ENCODE results near the gene CCNK. TPM values are rescaled to one million over a fixed set of nuclear protein-coding genes. Genes with fewer than 3 reads are reported as not detected.

CCNK gene
- total RNA-seq, 1 experiment from 2014 or later = 80.1 TPM

DNA sequence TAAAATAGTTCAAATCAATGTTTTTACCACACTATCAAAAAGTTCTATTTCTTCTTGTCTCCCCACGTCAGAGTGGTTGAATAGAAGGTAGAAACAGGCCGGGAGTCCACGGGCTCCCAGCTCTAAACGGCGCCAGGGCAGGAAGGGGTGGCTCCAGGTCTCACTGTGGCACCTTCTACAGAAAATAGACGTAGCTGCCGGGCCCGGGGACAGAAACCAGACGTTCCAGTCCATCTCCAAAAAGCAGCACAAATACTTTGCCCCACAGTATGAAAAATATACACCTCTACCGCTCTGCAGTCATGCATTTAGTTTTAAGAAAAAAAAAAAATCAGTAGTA, 30.9 kb downstream of the CCNK start:
- no peak overlapping the region for H3K14ac ChIP-seq (ENCODE audit: insufficient read depth, low read length)
- no peak overlapping the region for H3K9ac ChIP-seq (ENCODE audit: extremely low read depth, insufficient read length, low read length)
- H2BK5ac ChIP-seq (ENCODE audit: insufficient read length, low read length) = no peak overlapping the region
- H3K27me3 ChIP-seq (ENCODE audit: insufficient read depth, low read length) = no peaks in the 10 kb centered on the region
- H4K91ac ChIP-seq (ENCODE audit: insufficient read length, low read depth, low read length) = no peak overlapping the region
- Mint-ChIP-seq H3K4me1 (peaks cover 4 to 12% of the 10 kb centered on the region in 2 experiments), H3K27ac (peak overlapping the region in 2 of 3 experiments; percentile 21 to 64; a peak in 2 of 7 replicates), H3K9me3 (no peaks in the 10 kb centered on the region), H3K27me3 (ENCODE audit: low read depth) (no peaks in the 10 kb centered on the region), H3K4me3 (no peak overlapping the region), H3K36me3 (ENCODE audit: insufficient read depth in 1 of 3, low read depth in 3 of 3) (peaks cover 8 to 40% (median 28%) of the 10 kb centered on the region in 3 experiments; a peak in 6 of 7 replicates)
- no peak overlapping the region for H2AK5ac ChIP-seq (ENCODE audit: insufficient read length, low read length)
- H3K4me2 ChIP-seq (ENCODE audit: insufficient read depth, insufficient read length, low read length) = no peak overlapping the region
- H3K79me1 ChIP-seq (ENCODE audit: insufficient read depth, low read depth, low read length, poor library complexity, severe bottlenecking) = no peaks in the 10 kb centered on the region
- no peak for DNase-seq
- peaks cover 2% of the 10 kb centered on the region for H4K20me1 ChIP-seq (ENCODE audit: control insufficient read depth, insufficient read depth, insufficient read length)
- H3K27ac ChIP-seq (ENCODE audit: insufficient read length, low read depth, low read length) = no peak overlapping the region
- no peak overlapping the region for H2BK20ac ChIP-seq (ENCODE audit: low read depth, low read length, poor library complexity, severe bottlenecking)
- H2BK15ac ChIP-seq (ENCODE audit: low read depth, low read length) = no peak overlapping the region
- H2BK120ac ChIP-seq (ENCODE audit: low read depth, low read length, poor library complexity, severe bottlenecking) = no peak overlapping the region
- H3K9me3 ChIP-seq (ENCODE audit: control insufficient read depth, low read depth, low read length) = no peaks in the 10 kb centered on the region
- no peak overlapping the region for H2AFZ ChIP-seq (ENCODE audit: low read length)
- H3K4ac ChIP-seq (ENCODE audit: low read depth, low read length) = no peak overlapping the region
- no peaks in the 10 kb centered on the region for H3K4me1 ChIP-seq (ENCODE audit: insufficient read depth, low read length)
- H4K8ac ChIP-seq (replicated peaks; ENCODE audit: insufficient read length, low read depth, low read length) = no peak overlapping the region
- no peak overlapping the region for H3K56ac ChIP-seq (ENCODE audit: insufficient read length, low read depth, low read length)
- TF ChIP-seq, protein P1, sequence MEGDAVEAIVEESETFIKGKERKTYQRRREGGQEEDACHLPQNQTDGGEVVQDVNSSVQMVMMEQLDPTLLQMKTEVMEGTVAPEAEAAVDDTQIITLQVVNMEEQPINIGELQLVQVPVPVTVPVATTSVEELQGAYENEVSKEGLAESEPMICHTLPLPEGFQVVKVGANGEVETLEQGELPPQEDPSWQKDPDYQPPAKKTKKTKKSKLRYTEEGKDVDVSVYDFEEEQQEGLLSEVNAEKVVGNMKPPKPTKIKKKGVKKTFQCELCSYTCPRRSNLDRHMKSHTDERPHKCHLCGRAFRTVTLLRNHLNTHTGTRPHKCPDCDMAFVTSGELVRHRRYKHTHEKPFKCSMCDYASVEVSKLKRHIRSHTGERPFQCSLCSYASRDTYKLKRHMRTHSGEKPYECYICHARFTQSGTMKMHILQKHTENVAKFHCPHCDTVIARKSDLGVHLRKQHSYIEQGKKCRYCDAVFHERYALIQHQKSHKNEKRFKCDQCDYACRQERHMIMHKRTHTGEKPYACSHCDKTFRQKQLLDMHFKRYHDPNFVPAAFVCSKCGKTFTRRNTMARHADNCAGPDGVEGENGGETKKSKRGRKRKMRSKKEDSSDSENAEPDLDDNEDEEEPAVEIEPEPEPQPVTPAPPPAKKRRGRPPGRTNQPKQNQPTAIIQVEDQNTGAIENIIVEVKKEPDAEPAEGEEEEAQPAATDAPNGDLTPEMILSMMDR (conservative IDR thresholded peaks at IDR 0.05) = no peak
- H3K23me2 ChIP-seq (ENCODE audit: insufficient read length, low read depth, low read length, poor library complexity, severe bottlenecking) = no peaks in the 10 kb centered on the region
- no CpG with 5 or more reads among the region's 10 CpGs for WGBS (ENCODE audit: extremely low coverage, insufficient read length, low lambda C conversion rate)
- no peak overlapping the region for H3K18ac ChIP-seq (ENCODE audit: insufficient read length, low read depth, low read length)
- no peak overlapping the region for H3K23ac ChIP-seq (ENCODE audit: insufficient read length, low read depth, low read length)
- no peak overlapping the region for H3T11ph ChIP-seq (ENCODE audit: low read length)
- H2BK12ac ChIP-seq (ENCODE audit: insufficient read length, low read depth, low read length) = no peak overlapping the region
- no peak overlapping the region for H4K5ac ChIP-seq (ENCODE audit: insufficient read length, low read depth, low read length)
- H3K79me2 ChIP-seq (ENCODE audit: insufficient read depth, low read length) = no peaks in the 10 kb centered on the region
